Endothelial cell of umbilical vein (primary cell): ENCODE results near the gene SERPINB5. TPM values are rescaled to one million over a fixed set of nuclear protein-coding genes. Genes with fewer than 3 reads are reported as not detected.

Experiments used
- BruUV-seq: library from RNA; stranded (reverse); fragments of 400-500 nt; replicated peaks from 2 replicates; lab custom pipeline; 2021; lab: Mats Ljungman, UMichigan
- CTCF ChIA-PET: fragments of 300-600, 350-600 bp; sonication (Branson Sonifier 250); formaldehyde crosslinking; loops from one replicate; lab custom pipeline; 2021; ENCODE audit warnings: antibody characterized with exemption, inconsistent platforms; lab: Charles Lee
- POLR2A ChIA-PET: fragments of 300-600, 350-600 bp; sonication (Branson Sonifier 250); formaldehyde crosslinking; loops from one replicate; lab custom pipeline; 2021; ENCODE audit warnings: antibody characterized with exemption, inconsistent platforms; lab: Charles Lee
- DNase-seq: peaks from one replicate; pipeline ENCODE4 v3.0.0-alpha.2; 2011; ENCODE audit warnings: low read depth, low spot score
- FAIRE-seq: peaks from 2 replicates; lab custom pipeline; 2011; peaks lifted over from hg19 to GRCh38; lab: Jason Lieb, UNC
- H2AFZ ChIP-seq: 2 replicates; pipeline ENCODE4 v1.6.0; 2012; ENCODE audit warnings: low read depth, low read length, control low read depth, inconsistent platforms
- H3K27ac ChIP-seq: 2 replicates; pipeline ENCODE4 v1.5.1; 2011; ENCODE audit warnings: low read depth, mild to moderate bottlenecking, control low read depth, low read length, moderate library complexity; ENCODE audit not compliant: insufficient read depth
- H3K27me3 ChIP-seq, 2 experiments: 2 replicates each; pipeline versions ENCODE4 v1.6.0 to v1.6.1; 2011; ENCODE audit warnings: low read length in 2 of 2, mixed read lengths in 1 of 2; ENCODE audit not compliant: control insufficient read depth in 2 of 2, insufficient read depth in 2 of 2
- H3K36me3 ChIP-seq, 2 experiments: 2 replicates in 1 of 2; 3 replicates in 1 of 2; pipeline ENCODE4 v1.5.1; 2011; ENCODE audit warnings: low read length in 2 of 2, mild to moderate bottlenecking in 1 of 2, moderate library complexity in 1 of 2; ENCODE audit not compliant: control insufficient read depth in 2 of 2, insufficient read depth in 2 of 2; ENCODE audit errors: extremely low read depth in 1 of 2
- H3K4me1 ChIP-seq: 3 replicates; pipeline ENCODE4 v1.5.1; 2011; ENCODE audit warnings: mild to moderate bottlenecking, low read length; ENCODE audit not compliant: control insufficient read depth, insufficient read depth; ENCODE audit errors: extremely low read depth
- H3K4me2 ChIP-seq: 2 replicates; pipeline ENCODE4 v1.6.1; 2011; ENCODE audit warnings: low read length, control low read depth, mixed read lengths; ENCODE audit not compliant: insufficient read depth
- H3K4me3 ChIP-seq, 3 experiments: fragments of 200-600 bp in 1 of 3; sonication (generic), shearing (Covaris generic) in 1 of 3; replicated peaks in 1 of 3; 2 replicates each; pipeline ENCODE4 v1.5.1; 2011 to 2016; ENCODE audit warnings: control low read depth in 3 of 3, low read length in 3 of 3, mild to moderate bottlenecking in 2 of 3, inconsistent platforms in 1 of 3, low read depth in 1 of 3, moderate library complexity in 1 of 3; ENCODE audit not compliant: insufficient read depth in 1 of 3
- H3K79me2 ChIP-seq: 2 replicates; pipeline ENCODE4 v1.6.0; 2012; ENCODE audit warnings: low read length, inconsistent platforms; ENCODE audit not compliant: control insufficient read depth, insufficient read depth
- H3K9ac ChIP-seq: replicated peaks from 2 replicates; pipeline ENCODE3; 2011; ENCODE audit warnings: low read length, control low read depth; ENCODE audit not compliant: insufficient read depth; ENCODE audit errors: extremely low read depth
- H3K9me1 ChIP-seq: replicated peaks from 3 replicates; pipeline ENCODE4 v1.6.0; 2011; ENCODE audit warnings: mild to moderate bottlenecking, low read length; ENCODE audit not compliant: control insufficient read depth, insufficient read depth; ENCODE audit errors: extremely low read depth
- H3K9me3 ChIP-seq: replicated peaks from 2 replicates; pipeline ENCODE4 v1.5.1; 2012; ENCODE audit warnings: low read length, inconsistent platforms; ENCODE audit not compliant: control insufficient read depth, insufficient read depth
- H4K20me1 ChIP-seq: replicated peaks from 2 replicates; pipeline ENCODE3; 2011; ENCODE audit warnings: mild to moderate bottlenecking, low read length; ENCODE audit not compliant: control insufficient read depth, insufficient read depth; ENCODE audit errors: extremely low read depth
- EZH2 ChIP-seq: IDR thresholded peaks from 2 replicates; pipeline ENCODE4 v1.6.1; 2012; ENCODE audit warnings: borderline replicate concordance, low read depth, mild to moderate bottlenecking, moderate library complexity, low read length, inconsistent platforms; ENCODE audit not compliant: severe bottlenecking
- FOS ChIP-seq: IDR thresholded peaks from 2 replicates; pipeline ENCODE4 v1.6.1; 2011; ENCODE audit warnings: mild to moderate bottlenecking, low read length, moderate library complexity, borderline replicate concordance; ENCODE audit not compliant: insufficient read depth
- GATA2 ChIP-seq: IDR thresholded peaks from 2 replicates; pipeline ENCODE4 v1.7.0; 2011; ENCODE audit warnings: low read depth, mild to moderate bottlenecking, moderate library complexity, mixed read lengths, low read length; ENCODE audit not compliant: insufficient read length, insufficient read depth
- JUN ChIP-seq: IDR thresholded peaks from 2 replicates; pipeline ENCODE4 v1.6.1; 2011; ENCODE audit warnings: borderline replicate concordance, low read depth; ENCODE audit not compliant: insufficient read length, insufficient read depth
- MYC ChIP-seq: IDR thresholded peaks from one replicate; pipeline ENCODE4 v1.6.1; 2011; ENCODE audit warnings: mild to moderate bottlenecking, low read depth, low read length
- POLR2A ChIP-seq: IDR thresholded peaks from 2 replicates; pipeline ENCODE4 v1.6.1; 2012; ENCODE audit warnings: low read depth, mild to moderate bottlenecking, control low read depth, low read length
- POLR2AphosphoS5 ChIP-seq: IDR thresholded peaks from 2 replicates; pipeline ENCODE4 v1.6.1; 2012; ENCODE audit warnings: low read depth, mild to moderate bottlenecking, control low read depth, low read length, moderate library complexity; ENCODE audit not compliant: insufficient read depth
- dilution Hi-C: fragments of 300-500 bp; cut with MboI; formaldehyde crosslinking; loops from one replicate; pipeline ENCODE4 v1.15.0; 2019; ENCODE audit warnings: low sequenced_read_pairs; ENCODE audit not compliant: extremely low pct_ligation_motif_present
- intact Hi-C: fragments of 100-400 bp; cut with micrococcal nuclease; formaldehyde crosslinking; loops from one replicate; pipeline ENCODE4 v1.10.0; 2022
- polyA plus RNA-seq, 4 experiments: library from polyadenylated mRNA; depleted of rRNA in 3 of 4; stranded (reverse) in 3 of 4; unstranded in 1 of 4; fragments of >200 nt; gene quantifications; 2 replicates each; pipeline versions ENCODE4 v1.2.1 to v1.2.3, GENCODE V29; 2011 to 2012; ENCODE audit warnings: missing spikeins in 1 of 4
- total RNA-seq: library from RNA; stranded (reverse); gene quantifications from 2 replicates; pipeline ENCODE4 v1.2.3, GENCODE V29; 2021
- TF ChIP-seq, protein P1 (sequence below), 2 donors: IDR thresholded peaks; 1 replicate in 1 of 2; 2 replicates in 1 of 2; pipeline ENCODE4 v1.5.1; 2011; ENCODE audit warnings: low read length in 2 of 2, mild to moderate bottlenecking in 2 of 2, moderate library complexity in 2 of 2, control low read depth in 1 of 2, inconsistent platforms in 1 of 2, low read depth in 1 of 2; ENCODE audit not compliant: insufficient read depth in 1 of 2; ENCODE audit errors: extremely low read depth in 1 of 2
- TF ChIP-seq, protein P2 (sequence below): IDR thresholded peaks from 2 replicates; pipeline ENCODE4 v1.6.1; 2011; ENCODE audit not compliant: insufficient read depth, insufficient read length

The SERPINB5 gene
- total and polyA plus RNA-seq, 2 donors (not counting 3 experiments of a cell fraction or from before 2014, with no cell fraction given): not detected

DNA sequence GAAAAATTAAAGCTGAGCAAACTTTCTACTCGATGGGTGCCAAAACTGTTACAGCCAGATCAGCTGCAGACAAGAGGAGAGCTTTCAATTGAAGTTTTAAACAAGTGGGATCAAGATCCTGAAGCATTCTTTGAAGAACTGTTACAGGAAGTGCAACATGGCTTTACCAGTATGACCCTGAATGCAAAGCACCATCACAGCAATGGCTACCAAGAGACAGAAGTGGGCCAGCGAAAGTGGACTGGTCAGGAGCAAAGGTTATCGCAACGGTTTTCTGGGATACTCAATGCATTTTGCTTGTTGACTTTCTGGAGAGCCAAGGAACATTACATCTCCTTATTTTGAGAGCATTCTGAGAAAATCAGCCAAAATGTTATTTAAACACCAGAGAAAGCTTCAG, 9.1 kb upstream of the SERPINB5 start:
- BruUV-seq: no TSS peak
- H3K9me1 ChIP-seq: no peaks in the 10 kb centered on the region
- H3K4me3 ChIP-seq: no peak overlapping the region
- DNase-seq (no peak), FAIRE-seq (no peak)
- H4K20me1 ChIP-seq: no peaks in the 10 kb centered on the region
- H3K4me1 ChIP-seq: no peaks in the 10 kb centered on the region
- H3K9me3 ChIP-seq: no peaks in the 10 kb centered on the region
- H2AFZ ChIP-seq: no peak overlapping the region
- no peaks in the 10 kb centered on the region for H3K36me3 ChIP-seq
- no peak overlapping the region for H3K9ac ChIP-seq
- no peaks in the 10 kb centered on the region for H3K79me2 ChIP-seq
- H3K4me2 ChIP-seq: no peak overlapping the region
- TF ChIP-seq GATA2: no peak
- TF ChIP-seq POLR2AphosphoS5: no peak
- TF ChIP-seq MYC: no peak
- no peak for TF ChIP-seq POLR2A
- TF ChIP-seq, protein P1, sequence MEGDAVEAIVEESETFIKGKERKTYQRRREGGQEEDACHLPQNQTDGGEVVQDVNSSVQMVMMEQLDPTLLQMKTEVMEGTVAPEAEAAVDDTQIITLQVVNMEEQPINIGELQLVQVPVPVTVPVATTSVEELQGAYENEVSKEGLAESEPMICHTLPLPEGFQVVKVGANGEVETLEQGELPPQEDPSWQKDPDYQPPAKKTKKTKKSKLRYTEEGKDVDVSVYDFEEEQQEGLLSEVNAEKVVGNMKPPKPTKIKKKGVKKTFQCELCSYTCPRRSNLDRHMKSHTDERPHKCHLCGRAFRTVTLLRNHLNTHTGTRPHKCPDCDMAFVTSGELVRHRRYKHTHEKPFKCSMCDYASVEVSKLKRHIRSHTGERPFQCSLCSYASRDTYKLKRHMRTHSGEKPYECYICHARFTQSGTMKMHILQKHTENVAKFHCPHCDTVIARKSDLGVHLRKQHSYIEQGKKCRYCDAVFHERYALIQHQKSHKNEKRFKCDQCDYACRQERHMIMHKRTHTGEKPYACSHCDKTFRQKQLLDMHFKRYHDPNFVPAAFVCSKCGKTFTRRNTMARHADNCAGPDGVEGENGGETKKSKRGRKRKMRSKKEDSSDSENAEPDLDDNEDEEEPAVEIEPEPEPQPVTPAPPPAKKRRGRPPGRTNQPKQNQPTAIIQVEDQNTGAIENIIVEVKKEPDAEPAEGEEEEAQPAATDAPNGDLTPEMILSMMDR (IDR thresholded peaks at IDR 0.05; ENCODE audit: extremely low read depth in 1 of 2, insufficient read depth in 1 of 2, low read depth in 1 of 2, low read length in 2 of 2): no peak
- no peak for TF ChIP-seq FOS
- TF ChIP-seq, protein P2, sequence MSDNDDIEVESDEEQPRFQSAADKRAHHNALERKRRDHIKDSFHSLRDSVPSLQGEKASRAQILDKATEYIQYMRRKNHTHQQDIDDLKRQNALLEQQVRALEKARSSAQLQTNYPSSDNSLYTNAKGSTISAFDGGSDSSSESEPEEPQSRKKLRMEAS: no peak
- TF ChIP-seq JUN: no peak
- TF ChIP-seq EZH2: no peak
- no peak overlapping the region for H3K27ac ChIP-seq
- ChIA-PET POLR2A (no interaction called here), CTCF (interaction anchor here (1.2 kb wide), 1 partner anchor 28 kb away, joined by 3 read pairs; no protein-coding TSS in a partner anchor)
- H3K27me3 ChIP-seq: peaks cover 7 to 8% of the 10 kb centered on the region in 2 experiments
- dilution Hi-C loops: no loop called here
- intact Hi-C loops: no loop called here
